HEK293T (cell line): ENCODE data around the gene SLAIN1.

Experiments
- CTCF ChIA-PET: fragments of 350-600 bp; formaldehyde crosslinking; extraction: SDS; loops from one replicate; lab custom pipeline; 2021; ENCODE audit warnings: antibody characterized with exemption, inconsistent platforms; lab: Yijun Ruan, JAX
- POLR2A ChIA-PET: fragments of 350-600 bp; formaldehyde crosslinking; extraction: SDS; loops from one replicate; lab custom pipeline; 2020; ENCODE audit warnings: antibody characterized with exemption, inconsistent platforms; lab: Yijun Ruan, JAX
- DNase-seq: peaks from one replicate; pipeline ENCODE4 v3.0.0; 2012; ENCODE audit warnings: mixed read lengths; ENCODE audit errors: extremely low spot score
- ARNT ChIP-seq: fragments of 450-650 bp; IDR thresholded peaks from 2 replicates; pipeline ENCODE4 v1.6.1; 2017; ENCODE audit warnings: mild to moderate bottlenecking
- BHLHE40 ChIP-seq: fragments of 450-650 bp; IDR thresholded peaks from 2 replicates; pipeline ENCODE4 v1.6.1; 2016; ENCODE audit warnings: mild to moderate bottlenecking, moderate library complexity, borderline replicate concordance
- CTBP1 ChIP-seq: fragments of 450-650 bp; IDR thresholded peaks from 2 replicates; pipeline ENCODE4 v1.6.1; 2016; ENCODE audit warnings: borderline replicate concordance
- ELF4 ChIP-seq: fragments of 450-650 bp; IDR thresholded peaks from 2 replicates; pipeline ENCODE4 v1.6.1; 2017; ENCODE audit warnings: antibody characterized with exemption
- FOXA1 ChIP-seq: fragments of 450-650 bp; IDR thresholded peaks from 2 replicates; pipeline ENCODE4 v1.6.1; 2016; ENCODE audit warnings: mild to moderate bottlenecking
- FOXK2 ChIP-seq: fragments of 450-650 bp; IDR thresholded peaks from 2 replicates; pipeline ENCODE4 v1.6.1; 2016; ENCODE audit warnings: mild to moderate bottlenecking
- FOXM1 ChIP-seq: fragments of 450-650 bp; IDR thresholded peaks from 2 replicates; pipeline ENCODE4 v1.6.1; 2017; ENCODE audit warnings: mild to moderate bottlenecking, borderline replicate concordance
- HDGF ChIP-seq: fragments of 450-650 bp; IDR thresholded peaks from 2 replicates; pipeline ENCODE4 v1.6.1; 2017; ENCODE audit warnings: antibody characterized with exemption, borderline replicate concordance
- L3MBTL2 ChIP-seq: fragments of 450-650 bp; conservative IDR thresholded peaks from 2 replicates; pipeline ENCODE4 v1.6.1; 2016; ENCODE audit warnings: mild to moderate bottlenecking
- LEF1 ChIP-seq: fragments of 450-650 bp; IDR thresholded peaks from 2 replicates; pipeline ENCODE4 v1.6.1; 2017; ENCODE audit warnings: mild to moderate bottlenecking, borderline replicate concordance
- NFRKB ChIP-seq: fragments of 450-650 bp; IDR thresholded peaks from 2 replicates; pipeline ENCODE4 v1.6.1; 2016; ENCODE audit warnings: mild to moderate bottlenecking, moderate library complexity
- PKNOX1 ChIP-seq: fragments of 450-650 bp; IDR thresholded peaks from 2 replicates; pipeline ENCODE4 v1.6.1; 2016
- SP1 ChIP-seq: fragments of 450-650 bp; IDR thresholded peaks from 2 replicates; pipeline ENCODE4 v1.6.1; 2017
- SUZ12 ChIP-seq: fragments of 450-650 bp; IDR thresholded peaks from 2 replicates; pipeline ENCODE4 v1.6.1; 2016; ENCODE audit warnings: mild to moderate bottlenecking
- TARDBP ChIP-seq: fragments of 450-650 bp; IDR thresholded peaks from 2 replicates; pipeline ENCODE4 v1.6.1; 2016
- ZNF384 ChIP-seq: fragments of 450-650 bp; IDR thresholded peaks from 2 replicates; pipeline ENCODE4 v1.6.1; 2016

Gene SLAIN1

GRCh38 chr13:77740931-77741596 is 43.6 kb downstream of the SLAIN1 start:
- TF ChIP-seq CTBP1 (no peak), SP1 (no peak), BHLHE40 (no peak), NFRKB (no peak), PKNOX1 (no peak), LEF1 (no peak), L3MBTL2 (no peak), TARDBP (no peak), HDGF (no peak), FOXK2 (no peak), FOXA1 (no peak), SUZ12 (no peak), ZNF384 (no peak), ARNT (no peak)
- DNase-seq, result no peak
- POLR2A ChIA-PET, result interaction anchor here (1.4 kb wide), 1 partner anchor 16 kb away, joined by 3 read pairs; no protein-coding TSS in a partner anchor
- CTCF ChIA-PET, result no interaction called here

GRCh38 chr13:77741597-77741972 is 44.1 kb downstream of the SLAIN1 start:
- TF ChIP-seq PKNOX1 (no peak), LEF1 (no peak), CTBP1 (no peak), FOXA1 (no peak), HDGF (no peak), BHLHE40 (no peak), NFRKB (no peak), L3MBTL2 (no peak), ELF4 (no peak), SUZ12 (no peak), ARNT (no peak), FOXM1 (no peak)
- ChIA-PET CTCF (interaction anchor here (0.7 kb wide), 1 partner anchor 297 kb away, joined by 3 read pairs; no protein-coding TSS in a partner anchor), POLR2A (interaction anchor here (1.4 kb wide), 1 partner anchor 17 kb away, joined by 3 read pairs; no protein-coding TSS in a partner anchor)
- DNase-seq, result no peak

GRCh38 chr13:77742801-77743200 is 45.3 kb downstream of the SLAIN1 start:
- no peak for TF ChIP-seq ZNF384
- no peak for TF ChIP-seq NFRKB
- TF ChIP-seq LEF1, result no peak
- TF ChIP-seq CTBP1, result no peak
- no peak for TF ChIP-seq ELF4
- TF ChIP-seq FOXK2, result no peak
- no peak for TF ChIP-seq FOXM1
- no peak for TF ChIP-seq PKNOX1
- no peak for TF ChIP-seq TARDBP
- no peak for TF ChIP-seq SUZ12
- TF ChIP-seq HDGF, result no peak
- no peak for TF ChIP-seq BHLHE40
- no peak for TF ChIP-seq FOXA1
- no peak for TF ChIP-seq L3MBTL2
- no peak for TF ChIP-seq SP1
- no peak for TF ChIP-seq ARNT
- POLR2A ChIA-PET, result no interaction called here
- CTCF ChIA-PET, result no interaction called here
- no peak for DNase-seq

DNA sequence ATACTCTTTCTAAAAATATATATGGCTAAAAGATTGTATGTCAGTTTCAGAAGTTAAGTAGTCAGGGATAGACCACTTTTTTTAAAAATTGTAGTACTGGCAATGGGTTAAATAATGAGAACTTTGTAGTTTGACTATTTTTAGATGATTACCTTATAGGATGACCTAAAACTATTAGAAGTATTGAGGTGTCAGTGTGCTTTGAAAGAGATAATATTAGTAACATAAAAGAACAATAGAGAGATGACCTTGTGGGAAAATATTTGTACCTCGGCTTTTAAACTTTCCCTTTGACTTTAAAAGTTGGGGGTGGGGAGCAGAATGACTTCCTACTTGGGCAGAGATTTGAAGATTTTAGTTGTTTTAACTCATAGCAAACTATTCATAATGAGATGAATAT is 48.3 kb downstream of the SLAIN1 start:
- ChIA-PET CTCF (no interaction called here), POLR2A (no interaction called here)
- no peak for DNase-seq
- no peak for TF ChIP-seq TARDBP
- TF ChIP-seq ZNF384, result no peak
- no peak for TF ChIP-seq ARNT
- TF ChIP-seq SUZ12, result no peak
- no peak for TF ChIP-seq CTBP1
- TF ChIP-seq PKNOX1, result no peak
- TF ChIP-seq HDGF, result no peak
- TF ChIP-seq FOXA1, result no peak
- TF ChIP-seq L3MBTL2, result no peak
- TF ChIP-seq BHLHE40, result no peak
- no peak for TF ChIP-seq ELF4
- no peak for TF ChIP-seq LEF1
- TF ChIP-seq SP1, result no peak

DNA sequence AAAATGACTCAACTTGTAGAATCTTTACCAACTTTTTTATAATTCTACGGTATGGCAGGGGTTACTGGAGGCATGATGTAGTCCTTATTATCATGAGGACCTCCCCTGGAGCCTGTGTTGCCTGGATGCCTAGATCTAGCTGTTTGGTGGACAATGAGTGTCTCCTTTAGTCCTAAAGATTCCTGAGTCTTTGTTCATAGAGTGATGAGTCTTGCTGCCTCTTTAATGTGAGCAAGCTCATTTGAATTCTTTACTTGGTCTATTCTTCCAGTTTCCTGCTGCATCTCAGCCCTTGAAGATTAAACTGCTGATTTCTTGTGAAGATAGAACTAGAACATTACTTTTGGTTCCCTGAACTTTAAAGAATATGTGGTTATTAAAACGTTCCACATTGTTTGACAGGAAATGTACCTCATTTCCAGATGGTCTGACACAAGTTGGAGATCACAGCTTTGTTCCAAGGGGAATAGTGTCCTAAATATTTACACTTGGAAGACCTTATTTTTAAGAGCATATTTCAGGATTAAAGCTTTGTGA is 51.9 kb downstream of the SLAIN1 start:
- CTCF ChIA-PET, result interaction anchor here (0.6 to 6.6 kb wide), 3 partner anchors 10 to 1057 kb away, joined by 4 to 48 read pairs (median 5); no protein-coding TSS in a partner anchor
- POLR2A ChIA-PET, result interaction anchor here (0.6 kb wide), 1 partner anchor 17 kb away, joined by 3 read pairs; no protein-coding TSS in a partner anchor
- DNase-seq, result no peak
- no peak for TF ChIP-seq BHLHE40
- no peak for TF ChIP-seq FOXM1
- TF ChIP-seq SUZ12, result no peak
- TF ChIP-seq L3MBTL2, result no peak
- TF ChIP-seq CTBP1, result no peak
- TF ChIP-seq SP1, result no peak
- no peak for TF ChIP-seq FOXA1
- TF ChIP-seq ARNT, result no peak
- no peak for TF ChIP-seq NFRKB
- TF ChIP-seq PKNOX1, result no peak
- TF ChIP-seq TARDBP, result no peak
- TF ChIP-seq LEF1, result no peak
